Right cardiac atrium (tissue), 5 donors: ENCODE results near the gene FBXW4. TPM values are rescaled to one million over a fixed set of nuclear protein-coding genes. Genes with fewer than 3 reads are reported as not detected.
"Not testable (repeated sequence)": the region's sequence is repeated elsewhere in the genome, so short reads cannot be mapped to it uniquely, and the experiment has no call there.

Experiments used
- ATAC-seq, 2 donors: fragments of 200-7000 bp; cut with Tn5 transposase; one replicate each; pipeline versions ENCODE4 v1.8.0 to v1.9.1; 2020; ENCODE audit warnings: moderate library complexity in 2 of 2, mild to moderate bottlenecking in 1 of 2
- DNase-seq, 3 donors: peaks; one replicate each; pipeline ENCODE4 v3.0.0-alpha.2; 2020
- H3K27ac ChIP-seq: one replicate; pipeline ENCODE4 v1.5.1; 2013; ENCODE audit warnings: mild to moderate bottlenecking, low read length, control low read depth, moderate library complexity
- H3K27me3 ChIP-seq: one replicate; pipeline ENCODE4 v1.6.1; 2013; ENCODE audit not compliant: control insufficient read depth, insufficient read depth
- H3K4me1 ChIP-seq: one replicate; pipeline ENCODE4 v1.6.1; 2013; ENCODE audit warnings: low read length; ENCODE audit not compliant: control insufficient read depth, insufficient read depth
- H3K4me3 ChIP-seq: one replicate; pipeline ENCODE4 v1.5.1; 2013; ENCODE audit warnings: low read length, control low read depth
- H3K9me3 ChIP-seq: one replicate; pipeline ENCODE4 v1.6.1; 2013; ENCODE audit warnings: low read length; ENCODE audit not compliant: control insufficient read depth
- WGBS: extraction: QIAGEN DNeasy Blood & Tissue Kit; methylation state at CpG from one replicate; pipeline ENCODE4 v1.1.7; 2013; 5-methylcytosine and 5-hydroxymethylcytosine counted together
- intact Hi-C, 4 donors: fragments of 100-400 bp; cut with DNase I; formaldehyde crosslinking; loops; one replicate each; pipeline versions ENCODE4 v1.11.0 to v1.14.0; 2022 to 2023
- polyA plus RNA-seq: library from polyadenylated mRNA; stranded (reverse); fragments of 200-250 nt; gene quantifications from one replicate; pipeline ENCODE4 v1.2.3, GENCODE V29; 2013
- total RNA-seq, 4 donors: library from RNA; stranded (reverse); fragmentation: NEBNext Ultra II Directional; extraction: Animal tissue kit (Norgen Biotek cat#: 25700); gene quantifications; one replicate each; pipeline ENCODE4 v1.2.1, GENCODE V29; 2021
- donor health status: healthy with polysubstance abuse.
- donor health status: DM: no; HTN: yes; CAD: no.
- donor health status: DM: no; HTN: no; CAD: no.
- donor health status: DM: no; HTN: yes; CAD: no; lungs with severe emphysema.
- donor health status: DM: yes; HTN: yes; CAD: no.

The FBXW4 gene
- total and polyA plus RNA-seq, 5 donors = 81.8 to 144 (median 121) TPM

- H3K27ac ChIP-seq = no peak overlapping the region
- no peaks in the 10 kb centered on the region for H3K9me3 ChIP-seq
- DNase-seq (no peak), ATAC-seq (no peak)
- H3K4me3 ChIP-seq = no peak overlapping the region
- no peaks in the 10 kb centered on the region for H3K27me3 ChIP-seq
- intact Hi-C loops = loop anchor here in 1 of 4 donors (5.0 kb wide), 1 partner anchor 175 kb away; the partner anchor contains the start of gene NPM3
- no peaks in the 10 kb centered on the region for H3K4me1 ChIP-seq
- WGBS = 32% methylated on average over 2 of the region's 2 CpGs
Observed at GRCh38 chr10:101607124-101607523, 87.8 kb downstream of the FBXW4 start.

GRCh38 chr10:101602761-101603398 lies 92.1 kb downstream of the FBXW4 start:
- WGBS = 50% methylated on average over 6 of the region's 6 CpGs
- ATAC-seq (peak; percentile 84 to 87), DNase-seq (peak; percentile 74 to 90 (median 89))
- no peak overlapping the region for H3K4me3 ChIP-seq
- H3K27ac ChIP-seq = no peak overlapping the region
- H3K4me1 ChIP-seq = no peaks in the 10 kb centered on the region
- H3K27me3 ChIP-seq = no peaks in the 10 kb centered on the region
- no peaks in the 10 kb centered on the region for H3K9me3 ChIP-seq
- intact Hi-C loops = loop anchor here in 3 of 4 donors (2.0 to 5.0 kb wide), 2 partner anchors 178 to 179 kb away; partner anchors contain the start of gene NPM3 (in 2 of the 3)

GRCh38 chr10:101601541-101601940 lies 93.4 kb downstream of the FBXW4 start:
- H3K4me3 ChIP-seq = no peak overlapping the region
- no peaks in the 10 kb centered on the region for H3K27me3 ChIP-seq
- DNase-seq (peak in 1 of 3 donors; percentile 42), ATAC-seq (peak; percentile 42 to 55)
- intact Hi-C loops = loop anchor here in 2 of 4 donors (5.0 kb wide), 1 partner anchor 181 kb away; the partner anchor contains the start of gene NPM3 (in 2 of the 2)
- no peaks in the 10 kb centered on the region for H3K9me3 ChIP-seq
- 72% methylated on average over 1 of the region's 1 CpG for WGBS
- H3K27ac ChIP-seq = no peak overlapping the region
- H3K4me1 ChIP-seq = no peaks in the 10 kb centered on the region

- Histone ChIP-seq H3K27ac (no peak overlapping the region), H3K27me3 (no peaks in the 10 kb centered on the region), H3K4me1 (no peaks in the 10 kb centered on the region), H3K9me3 (no peaks in the 10 kb centered on the region), H3K4me3 (no peak overlapping the region)
- ATAC-seq = no peak
- intact Hi-C loops = no loop called here
- 70% methylated on average over 14 of the region's 14 CpGs for WGBS
- DNase-seq = no peak
Observed at GRCh38 chr10:101597091-101597900, 97.7 kb downstream of the FBXW4 start.

- Histone ChIP-seq H3K4me3 (no peak overlapping the region), H3K9me3 (no peaks in the 10 kb centered on the region), H3K4me1 (no peaks in the 10 kb centered on the region), H3K27me3 (no peaks in the 10 kb centered on the region), H3K27ac (no peak overlapping the region)
- peak in 1 of 2 donors; percentile 21 for ATAC-seq
- intact Hi-C loops = no loop called here
- DNase-seq = no peak
- 73% methylated on average over 13 of the region's 13 CpGs for WGBS
Observed at GRCh38 chr10:101595591-101596433, 99.2 kb downstream of the FBXW4 start.

- WGBS = 89% methylated on average over 2 of the region's 2 CpGs
- ATAC-seq, H3K4me3 ChIP-seq, DNase-seq, H3K9me3 ChIP-seq, intact Hi-C loops, H3K27ac ChIP-seq, H3K4me1 ChIP-seq, H3K27me3 ChIP-seq: not testable (repeated sequence)
Observed at GRCh38 chr10:101593331-101593730, 101.6 kb downstream of the FBXW4 start.

- peaks cover 4% of the 10 kb centered on the region for H3K4me1 ChIP-seq
- peak overlapping the region; percentile 96 for H3K4me3 ChIP-seq
- ATAC-seq (no peak), DNase-seq (peak in 1 of 3 donors; percentile 18)
- no peaks in the 10 kb centered on the region for H3K27me3 ChIP-seq
- intact Hi-C loops = no loop called here
- no peak overlapping the region for H3K27ac ChIP-seq
- 55% methylated on average over 5 of the region's 5 CpGs for WGBS
- H3K9me3 ChIP-seq = no peaks in the 10 kb centered on the region
Observed at GRCh38 chr10:101588879-101589278, 106.1 kb downstream of the FBXW4 start.

- Histone ChIP-seq H3K9me3 (no peaks in the 10 kb centered on the region), H3K4me3 (peak within 1 kb of the TSS; percentile 96), H3K4me1 (peaks cover 4% of the 10 kb centered on the region), H3K27ac (peak within 1 kb of the TSS; percentile 43), H3K27me3 (no peaks in the 10 kb centered on the region)
- peak; percentile 99 to 100 (median 99) for DNase-seq
- intact Hi-C loops = no loop called here
- under 1% methylated on average over 50 of the region's 50 CpGs for WGBS
- peak; percentile 97 for ATAC-seq
Observed at GRCh38 chr10:101587725-101588653, 107.0 kb downstream of the FBXW4 start, which contains the start of the genes DPCD and POLL. TSS of gene DPCD (plus strand) at chr10:101588321. CDS start at chr10:101588337, 16 bp downstream. TSS of gene POLL (minus strand) at chr10:101588257. CDS start at chr10:101587360, 897 bp downstream.

- DNase-seq = peak in 1 of 3 donors; percentile 11
- 97% methylated on average over 9 of the region's 9 CpGs for WGBS
- Histone ChIP-seq H3K4me1 (peaks cover 4% of the 10 kb centered on the region), H3K4me3 (no peak overlapping the region), H3K9me3 (no peaks in the 10 kb centered on the region), H3K27ac (no peak overlapping the region), H3K27me3 (no peaks in the 10 kb centered on the region)
- no peak for ATAC-seq
- intact Hi-C loops = no loop called here
Observed at GRCh38 chr10:101585841-101586240, 109.1 kb downstream of the FBXW4 start.
